ENCODE data around the gene KAT5.

Gene KAT5

GRCh38 chr11:65713212-65713969 lies 1.3 kb downstream of the KAT5 start:
- no peak for TF ChIP-seq CTCF (IDR thresholded peaks at IDR 0.05; ENCODE audit: low read depth, low read length, missing control alignments)
- in situ Hi-C loops (cut with HindIII; ENCODE audit: low pct_ligation_motif_present, low sequenced_read_pairs): no loop called here
- H3K4me3 ChIP-seq (ENCODE audit: low read depth, low read length): peak overlapping the region; percentile 77
- H3K36me3 ChIP-seq (replicated peaks): peaks cover 47% of the 10 kb centered on the region
- H3K27ac ChIP-seq: no peak overlapping the region
- no peak for DNase-seq
- H3K27me3 ChIP-seq (replicated peaks): no peaks in the 10 kb centered on the region

GRCh38 chr11:65714433-65714832 lies 2.4 kb downstream of the KAT5 start:
- DNase-seq: no peak
- Histone ChIP-seq H3K27ac (no peak overlapping the region), H3K36me3 (replicated peaks) (peaks cover 56% of the 10 kb centered on the region), H3K4me3 (ENCODE audit: low read depth, low read length) (no peak overlapping the region), H3K27me3 (replicated peaks) (no peaks in the 10 kb centered on the region)
- in situ Hi-C loops (cut with HindIII; ENCODE audit: low pct_ligation_motif_present, low sequenced_read_pairs): no loop called here
- TF ChIP-seq CTCF (IDR thresholded peaks at IDR 0.05; ENCODE audit: low read depth, low read length, missing control alignments): no peak

- Histone ChIP-seq H3K36me3 (replicated peaks) (peaks cover 56% of the 10 kb centered on the region), H3K27me3 (replicated peaks) (no peaks in the 10 kb centered on the region), H3K4me3 (ENCODE audit: low read depth, low read length) (no peak overlapping the region), H3K27ac (no peak overlapping the region)
- TF ChIP-seq CTCF (IDR thresholded peaks at IDR 0.05; ENCODE audit: low read depth, low read length, missing control alignments): no peak
- in situ Hi-C loops (cut with HindIII; ENCODE audit: low pct_ligation_motif_present, low sequenced_read_pairs): no loop called here
- no peak for DNase-seq
Measured at GRCh38 chr11:65716302-65716701, 4.2 kb downstream of the KAT5 start.

GRCh38 chr11:65716774-65717405 lies 4.8 kb downstream of the KAT5 start:
- in situ Hi-C loops (cut with HindIII; ENCODE audit: low pct_ligation_motif_present, low sequenced_read_pairs): no loop called here
- H3K27me3 ChIP-seq (replicated peaks): no peaks in the 10 kb centered on the region
- no peak overlapping the region for H3K27ac ChIP-seq
- DNase-seq: no peak
- peaks cover 56% of the 10 kb centered on the region for H3K36me3 ChIP-seq (replicated peaks)
- TF ChIP-seq CTCF (IDR thresholded peaks at IDR 0.05; ENCODE audit: low read depth, low read length, missing control alignments): no peak
- H3K4me3 ChIP-seq (ENCODE audit: low read depth, low read length): no peak overlapping the region

- no peak for DNase-seq
- in situ Hi-C loops (cut with HindIII; ENCODE audit: low pct_ligation_motif_present, low sequenced_read_pairs): no loop called here
- no peaks in the 10 kb centered on the region for H3K27me3 ChIP-seq (replicated peaks)
- no peak for TF ChIP-seq CTCF (IDR thresholded peaks at IDR 0.05; ENCODE audit: low read depth, low read length, missing control alignments)
- peaks cover 56% of the 10 kb centered on the region for H3K36me3 ChIP-seq (replicated peaks)
- H3K27ac ChIP-seq: no peak overlapping the region
- H3K4me3 ChIP-seq (ENCODE audit: low read depth, low read length): no peak overlapping the region
Measured at GRCh38 chr11:65717906-65718305, 5.9 kb downstream of the KAT5 start.

Data from brain microvascular endothelial cell (primary cell).